ENCODE data around the gene TGFB2.

DNA sequence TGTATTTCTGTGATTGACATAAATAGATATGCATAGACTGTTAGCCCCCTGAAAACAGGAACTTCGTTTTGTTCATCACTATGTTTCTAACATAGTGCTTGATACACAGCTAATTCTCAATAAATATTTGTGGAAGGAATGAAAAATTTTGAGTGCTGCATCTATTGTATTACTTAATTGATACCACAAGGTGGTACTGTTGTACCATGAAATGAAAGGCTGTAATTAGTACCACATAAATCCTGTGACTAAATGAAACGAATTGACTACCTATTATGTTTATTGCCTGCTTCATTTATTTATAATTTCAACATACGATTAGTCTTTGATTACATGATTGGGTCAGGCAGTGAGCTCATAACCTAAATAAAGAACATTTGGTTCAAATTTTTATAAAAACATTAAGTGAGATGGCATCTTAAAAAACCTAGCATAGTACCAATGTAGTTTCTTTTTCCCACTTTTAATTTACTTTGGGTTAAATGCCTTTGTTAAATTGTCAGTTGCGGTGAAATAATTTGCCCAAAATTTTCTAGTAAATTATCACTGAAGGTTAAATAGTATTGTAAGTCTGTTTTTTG lies 15.0 kb upstream of the TGFB2 start:
- TF ChIP-seq, protein P1, sequence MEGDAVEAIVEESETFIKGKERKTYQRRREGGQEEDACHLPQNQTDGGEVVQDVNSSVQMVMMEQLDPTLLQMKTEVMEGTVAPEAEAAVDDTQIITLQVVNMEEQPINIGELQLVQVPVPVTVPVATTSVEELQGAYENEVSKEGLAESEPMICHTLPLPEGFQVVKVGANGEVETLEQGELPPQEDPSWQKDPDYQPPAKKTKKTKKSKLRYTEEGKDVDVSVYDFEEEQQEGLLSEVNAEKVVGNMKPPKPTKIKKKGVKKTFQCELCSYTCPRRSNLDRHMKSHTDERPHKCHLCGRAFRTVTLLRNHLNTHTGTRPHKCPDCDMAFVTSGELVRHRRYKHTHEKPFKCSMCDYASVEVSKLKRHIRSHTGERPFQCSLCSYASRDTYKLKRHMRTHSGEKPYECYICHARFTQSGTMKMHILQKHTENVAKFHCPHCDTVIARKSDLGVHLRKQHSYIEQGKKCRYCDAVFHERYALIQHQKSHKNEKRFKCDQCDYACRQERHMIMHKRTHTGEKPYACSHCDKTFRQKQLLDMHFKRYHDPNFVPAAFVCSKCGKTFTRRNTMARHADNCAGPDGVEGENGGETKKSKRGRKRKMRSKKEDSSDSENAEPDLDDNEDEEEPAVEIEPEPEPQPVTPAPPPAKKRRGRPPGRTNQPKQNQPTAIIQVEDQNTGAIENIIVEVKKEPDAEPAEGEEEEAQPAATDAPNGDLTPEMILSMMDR (IDR thresholded peaks at IDR 0.05), result peak; percentile 57 to 65 (median 64)
- no peak for TF ChIP-seq POLR2AphosphoS5 (IDR thresholded peaks at IDR 0.05)
- no peak for TF ChIP-seq POLR2A (IDR thresholded peaks at IDR 0.05)

Data from gastroesophageal sphincter (tissue), 3 donors.